GM18505 (cell line): ENCODE measurements around the gene NOXO1.

Experiments used
- ATAC-seq: cut with Tn5 transposase; IDR thresholded peaks from one replicate; pipeline ENCODE4 v1.9.1; 2021; ENCODE audit not compliant: unreplicated experiment
- POLR2A ChIP-seq: IDR thresholded peaks from 4 replicates; pipeline ENCODE4 v1.6.1; 2011; ENCODE audit warnings: borderline replicate concordance; ENCODE audit not compliant: insufficient read depth, insufficient read length; ENCODE audit errors: extremely low read depth

Gene NOXO1

GRCh38 chr16:1975432-1976215 lies 5.6 kb downstream of the NOXO1 start:
- TF ChIP-seq POLR2A = no peak

GRCh38 chr16:1974157-1975070 lies 6.9 kb downstream of the NOXO1 start:
- no peak for ATAC-seq
- no peak for TF ChIP-seq POLR2A

More at GRCh38 chr16:1975432-1976215, 5.6 kb downstream of the NOXO1 start:
- ATAC-seq = no peak

- ATAC-seq = no peak
- TF ChIP-seq POLR2A = no peak
These were observed 7.7 kb downstream of the NOXO1 start for GRCh38 chr16:1973461-1974156.

- no peak for ATAC-seq
- no peak for TF ChIP-seq POLR2A
These were observed 8.8 kb downstream of the NOXO1 start for GRCh38 chr16:1972490-1972877.

- ATAC-seq = peak; percentile 80
- peak; percentile 96 for TF ChIP-seq POLR2A
These were observed 9.3 kb downstream of the NOXO1 start, which contains the start of gene TBL3 for GRCh38 chr16:1971796-1972489. TBL3 (plus strand) TSS chr16:1972053; CDS start chr16:1972165, 112 bp downstream.

GRCh38 chr16:1968146-1968953 lies 12.9 kb downstream of the NOXO1 start:
- no peak for ATAC-seq
- no peak for TF ChIP-seq POLR2A

- no peak for ATAC-seq
- TF ChIP-seq POLR2A = no peak
These were observed 14.8 kb downstream of the NOXO1 start, which contains the start of gene RNF151 for GRCh38 chr16:1966460-1966859. RNF151 (plus strand) TSS chr16:1966856; CDS start chr16:1966882, 26 bp downstream.

- no peak for ATAC-seq
- TF ChIP-seq POLR2A = no peak
These were observed 15.8 kb downstream of the NOXO1 start for GRCh38 chr16:1965396-1966001.

GRCh38 chr16:1964506-1965395 lies 16.5 kb downstream of the NOXO1 start, which contains the start of gene RPS2:
RPS2 (minus strand) TSS chr16:1964826; CDS start chr16:1964625, 201 bp downstream.
- ATAC-seq = peak; percentile 71
- peak; percentile 100 for TF ChIP-seq POLR2A

GRCh38 chr16:1963806-1964505 lies 17.3 kb downstream of the NOXO1 start:
- no peak for TF ChIP-seq POLR2A
- no peak for ATAC-seq
